Measurements from ENCODE around the gene ZNF273. TPM values are rescaled to one million over a fixed set of nuclear protein-coding genes. Genes with fewer than 3 reads are reported as not detected.

The ZNF273 gene
- total RNA-seq, 6 experiments from 2014 or later = 0.24 to 1.00 (median 0.78) TPM

GRCh38 chr7:64905133-64905532, 2.1 kb downstream of the ZNF273 start:
- Histone ChIP-seq H3K9me3 (no peaks in the 10 kb centered on the region), H3K4me3 (no peak overlapping the region), H3K36me3 (no peaks in the 10 kb centered on the region), H3K27me3 (no peaks in the 10 kb centered on the region), H3K4me1 (no peaks in the 10 kb centered on the region), H3K27ac (no peak overlapping the region)
- intact Hi-C loops (cut with DNase I) = no loop called here
- WGBS (ENCODE audit: insufficient coverage, low coverage, low lambda C conversion rate, missing lambda C conversion rate) = 81% methylated on average over 5 of the region's 12 CpGs
- TF ChIP-seq CTCF (IDR thresholded peaks at IDR 0.05) = no peak
- no peak for TF ChIP-seq POLR2A (IDR thresholded peaks at IDR 0.05)
- ATAC-seq (no peak), DNase-seq (no peak)

GRCh38 chr7:64905547-64905946, 2.5 kb downstream of the ZNF273 start:
- intact Hi-C loops (cut with DNase I) = no loop called here
- no peak overlapping the region for H3K27ac ChIP-seq
- TF ChIP-seq CTCF (IDR thresholded peaks at IDR 0.05) = no peak
- no peak for TF ChIP-seq POLR2A (IDR thresholded peaks at IDR 0.05)
- 91% methylated on average over 3 of the region's 4 CpGs for WGBS (ENCODE audit: insufficient coverage, low coverage, low lambda C conversion rate, missing lambda C conversion rate)
- H3K27me3 ChIP-seq = no peaks in the 10 kb centered on the region
- ATAC-seq = no peak
- DNase-seq = no peak
- no peaks in the 10 kb centered on the region for H3K4me1 ChIP-seq
- H3K36me3 ChIP-seq = no peaks in the 10 kb centered on the region
- no peak overlapping the region for H3K4me3 ChIP-seq
- no peaks in the 10 kb centered on the region for H3K9me3 ChIP-seq

GRCh38 chr7:64907641-64908326, 4.7 kb downstream of the ZNF273 start:
- no peak overlapping the region for H3K27ac ChIP-seq
- TF ChIP-seq POLR2A (IDR thresholded peaks at IDR 0.05) = no peak
- no peak for TF ChIP-seq CTCF (IDR thresholded peaks at IDR 0.05)
- no peaks in the 10 kb centered on the region for H3K36me3 ChIP-seq
- H3K9me3 ChIP-seq = no peaks in the 10 kb centered on the region
- H3K27me3 ChIP-seq = no peaks in the 10 kb centered on the region
- ATAC-seq (no peak), DNase-seq (no peak)
- H3K4me3 ChIP-seq = no peak overlapping the region
- intact Hi-C loops (cut with DNase I) = no loop called here
- WGBS (ENCODE audit: insufficient coverage, low coverage, low lambda C conversion rate, missing lambda C conversion rate) = 60% methylated on average over 4 of the region's 5 CpGs
- H3K4me1 ChIP-seq = no peaks in the 10 kb centered on the region

GRCh38 chr7:64908358-64908757, 5.3 kb downstream of the ZNF273 start:
- H3K4me1 ChIP-seq = no peaks in the 10 kb centered on the region
- no peak overlapping the region for H3K27ac ChIP-seq
- no peaks in the 10 kb centered on the region for H3K27me3 ChIP-seq
- no peak for ATAC-seq
- TF ChIP-seq CTCF (IDR thresholded peaks at IDR 0.05) (no peak), POLR2A (IDR thresholded peaks at IDR 0.05) (no peak)
- WGBS (ENCODE audit: insufficient coverage, low coverage, low lambda C conversion rate, missing lambda C conversion rate) = 86% methylated on average over 2 of the region's 2 CpGs
- no peaks in the 10 kb centered on the region for H3K9me3 ChIP-seq
- no peak for DNase-seq
- intact Hi-C loops (cut with DNase I) = no loop called here
- H3K4me3 ChIP-seq = no peak overlapping the region
- no peaks in the 10 kb centered on the region for H3K36me3 ChIP-seq

All from right lobe of liver (tissue), 6 donors.